ENCODE results near the gene TMEM213. TPM values are rescaled to one million over a fixed set of nuclear protein-coding genes. Genes with fewer than 3 reads are reported as not detected.

Gene TMEM213
- total RNA-seq, 1 donor from 2014 or later, result 1.9 TPM

DNA sequence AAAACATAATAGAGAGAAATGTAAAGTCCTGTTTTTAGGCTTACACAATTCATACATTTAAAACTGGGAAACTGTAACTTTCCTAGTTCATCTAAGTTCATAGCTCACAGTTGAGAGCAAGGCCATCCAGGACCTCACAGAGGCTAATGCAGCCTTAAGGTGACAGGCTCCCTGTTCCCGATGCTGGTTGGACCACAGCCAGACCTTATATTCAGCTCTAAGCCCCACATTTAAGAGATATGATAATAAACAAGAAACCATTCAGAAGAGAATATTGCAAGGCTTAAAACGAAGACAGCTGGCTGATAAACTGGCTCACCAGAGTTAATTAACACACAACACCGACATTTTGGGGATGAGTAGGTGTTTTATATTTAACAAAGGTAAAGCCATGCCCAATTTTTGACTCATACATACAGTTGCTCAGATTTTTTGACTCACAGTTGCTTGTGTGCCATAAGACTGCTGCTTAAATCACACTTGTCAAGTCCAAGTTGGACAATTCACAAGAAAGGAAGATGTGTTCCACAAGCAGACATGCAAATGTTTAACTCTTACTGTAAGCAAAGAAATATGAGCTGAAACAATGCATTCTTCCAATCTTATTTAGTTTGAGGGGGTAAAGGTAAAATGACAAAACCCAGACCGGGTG is 41.1 kb upstream of the TMEM213 start:
- Histone ChIP-seq H3K27ac (no peak overlapping the region), H3K36me3 (no peaks in the 10 kb centered on the region), H3K27me3 (ENCODE audit: low read depth) (no peaks in the 10 kb centered on the region), H3K4me1 (peaks cover 7% of the 10 kb centered on the region), H3K9me3 (no peaks in the 10 kb centered on the region), H3K4me3 (no peak overlapping the region)
- ATAC-seq (no peak), DNase-seq (no peak)
- intact Hi-C loops (cut with DNase I), result no loop called here
- no peak for TF ChIP-seq CTCF (IDR thresholded peaks at IDR 0.05)

DNA sequence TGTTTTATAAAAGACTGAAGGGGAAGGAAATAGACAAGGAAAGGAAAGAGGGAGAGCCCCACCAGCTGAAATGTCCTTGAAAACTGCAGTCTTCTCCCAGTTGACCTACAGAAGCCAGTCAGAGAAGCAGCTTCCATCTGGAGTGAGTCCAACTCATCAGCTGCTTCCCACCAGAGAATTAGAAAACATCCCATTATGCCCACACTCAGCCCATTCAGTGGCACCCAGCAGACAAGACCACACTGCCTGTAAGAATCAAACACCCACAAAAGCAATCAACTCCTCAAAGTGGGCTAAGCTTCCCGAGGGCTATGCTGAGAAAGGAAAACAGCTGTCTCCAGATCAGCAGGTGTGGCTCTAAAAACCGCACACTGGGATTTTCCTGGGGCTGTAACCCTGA is 29.6 kb upstream of the TMEM213 start:
- no peak for ATAC-seq
- no peak for TF ChIP-seq CTCF (IDR thresholded peaks at IDR 0.05)

DNA sequence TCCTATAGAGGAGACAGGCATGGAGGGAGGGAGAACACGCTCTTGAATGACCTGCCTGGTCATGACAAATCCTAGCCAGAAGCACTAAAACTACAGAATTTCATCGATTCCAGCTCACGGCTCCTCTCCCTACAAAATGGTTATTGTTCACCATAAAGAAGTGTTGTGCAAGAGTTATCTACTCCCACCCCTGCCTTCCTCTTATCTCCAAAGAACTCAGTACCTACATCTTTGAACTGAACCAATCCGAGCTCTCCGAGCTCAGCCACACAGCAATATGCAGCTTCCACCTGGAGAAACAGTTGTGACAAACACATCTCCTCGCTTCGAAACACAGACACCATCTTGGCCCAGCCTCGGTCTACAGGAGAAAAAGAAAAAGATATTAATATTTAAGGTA is 26.9 kb upstream of the TMEM213 start:
- Histone ChIP-seq H3K9me3 (no peaks in the 10 kb centered on the region), H3K4me3 (no peak overlapping the region), H3K27ac (no peak overlapping the region), H3K36me3 (no peaks in the 10 kb centered on the region), H3K27me3 (ENCODE audit: low read depth) (no peaks in the 10 kb centered on the region), H3K4me1 (no peaks in the 10 kb centered on the region)
- DNase-seq (no peak), ATAC-seq (no peak)
- intact Hi-C loops (cut with DNase I), result no loop called here
- TF ChIP-seq CTCF (IDR thresholded peaks at IDR 0.05), result no peak

More for the DNA sequence above, 29.6 kb upstream of the TMEM213 start:
- no peak overlapping the region for H3K4me3 ChIP-seq
- intact Hi-C loops (cut with DNase I), result no loop called here
- no peaks in the 10 kb centered on the region for H3K4me1 ChIP-seq
- DNase-seq, result no peak
- H3K9me3 ChIP-seq, result no peaks in the 10 kb centered on the region
- no peak overlapping the region for H3K27ac ChIP-seq
- H3K36me3 ChIP-seq, result no peaks in the 10 kb centered on the region
- no peaks in the 10 kb centered on the region for H3K27me3 ChIP-seq (ENCODE audit: low read depth)

GRCh38 chr7:138773176-138773575 is 24.6 kb upstream of the TMEM213 start:
- ATAC-seq, result no peak
- intact Hi-C loops (cut with DNase I), result no loop called here
- DNase-seq, result no peak
- no peaks in the 10 kb centered on the region for H3K36me3 ChIP-seq
- no peaks in the 10 kb centered on the region for H3K9me3 ChIP-seq
- TF ChIP-seq CTCF (IDR thresholded peaks at IDR 0.05), result no peak
- H3K27ac ChIP-seq, result no peak overlapping the region
- no peaks in the 10 kb centered on the region for H3K27me3 ChIP-seq (ENCODE audit: low read depth)
- no peak overlapping the region for H3K4me3 ChIP-seq
- no peaks in the 10 kb centered on the region for H3K4me1 ChIP-seq

DNA sequence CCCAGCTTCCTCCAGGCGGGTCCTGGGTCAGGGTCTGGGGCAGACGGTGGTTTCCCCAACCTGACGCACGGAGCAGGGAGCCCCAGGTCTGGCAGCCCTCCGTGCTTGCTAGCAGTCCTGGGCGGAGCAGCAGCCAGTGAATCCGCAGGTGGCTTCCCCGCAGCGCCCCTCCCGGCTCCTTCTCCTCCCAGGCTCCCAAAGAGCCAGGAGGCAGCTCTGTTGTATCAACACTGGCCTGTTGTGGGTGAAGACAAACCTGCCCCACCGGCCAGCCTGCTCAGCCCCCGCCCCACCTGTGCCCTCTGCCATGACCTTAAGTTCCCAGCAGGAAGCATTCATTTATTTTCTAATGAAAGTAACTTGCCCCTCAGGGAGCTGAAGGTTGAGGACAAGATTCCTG is 24.0 kb upstream of the TMEM213 start:
- H3K4me3 ChIP-seq, result no peak overlapping the region
- no peak for TF ChIP-seq CTCF (IDR thresholded peaks at IDR 0.05)
- no peaks in the 10 kb centered on the region for H3K9me3 ChIP-seq
- no peak for DNase-seq
- H3K36me3 ChIP-seq, result no peaks in the 10 kb centered on the region
- intact Hi-C loops (cut with DNase I), result no loop called here
- H3K4me1 ChIP-seq, result no peaks in the 10 kb centered on the region
- H3K27ac ChIP-seq, result no peak overlapping the region
- no peak for ATAC-seq
- no peaks in the 10 kb centered on the region for H3K27me3 ChIP-seq (ENCODE audit: low read depth)

Measured in lower lobe of right lung (tissue), 2 donors.